ENCODE data around the gene C9orf78. TPM values are rescaled to one million over a fixed set of nuclear protein-coding genes. Genes with fewer than 3 reads are reported as not detected.

The C9orf78 gene
- total RNA-seq, 1 experiment from 2014 or later: 37.5 TPM

DNA sequence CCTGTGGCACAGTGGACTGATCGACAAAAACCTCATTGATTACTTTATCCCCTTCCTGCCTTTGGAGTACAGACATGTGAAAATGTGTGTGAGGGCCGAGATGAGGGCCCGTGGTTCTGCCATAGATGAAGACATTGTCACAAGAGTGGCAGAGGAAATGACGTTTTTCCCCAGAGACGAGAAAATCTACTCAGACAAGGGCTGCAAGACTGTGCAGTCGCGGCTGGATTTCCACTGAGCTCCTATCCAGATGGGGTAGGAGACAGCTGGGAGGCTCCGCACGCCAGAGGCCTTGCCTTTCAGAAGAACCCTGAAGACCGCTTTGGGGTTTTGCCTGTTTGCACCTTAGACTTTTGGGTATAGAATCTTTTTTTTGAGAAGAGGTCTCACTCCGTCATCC, 25.7 kb downstream of the C9orf78 start:
- Histone ChIP-seq H2BK5ac (ENCODE audit: insufficient read length, low read length) (no peak overlapping the region), H3K27ac (ENCODE audit: insufficient read length, low read depth, low read length) (no peak overlapping the region), H3K27me3 (ENCODE audit: insufficient read depth, low read length) (no peaks in the 10 kb centered on the region), H3K9me3 (ENCODE audit: control insufficient read depth, low read depth, low read length) (no peaks in the 10 kb centered on the region), H4K8ac (replicated peaks; ENCODE audit: insufficient read length, low read depth, low read length) (no peak overlapping the region), H4K91ac (ENCODE audit: insufficient read length, low read depth, low read length) (no peak overlapping the region), H3K23me2 (ENCODE audit: insufficient read length, low read depth, low read length, poor library complexity, severe bottlenecking) (no peaks in the 10 kb centered on the region), H3K14ac (ENCODE audit: insufficient read depth, low read length) (no peak overlapping the region), H2BK20ac (ENCODE audit: low read depth, low read length, poor library complexity, severe bottlenecking) (no peak overlapping the region), H3K23ac (ENCODE audit: insufficient read length, low read depth, low read length) (no peak overlapping the region), H3K79me2 (ENCODE audit: insufficient read depth, low read length) (no peaks in the 10 kb centered on the region), H2AFZ (ENCODE audit: low read length) (no peak overlapping the region), H2BK120ac (ENCODE audit: low read depth, low read length, poor library complexity, severe bottlenecking) (no peak overlapping the region), H3K79me1 (ENCODE audit: insufficient read depth, low read depth, low read length, poor library complexity, severe bottlenecking) (no peaks in the 10 kb centered on the region), H3K9ac (ENCODE audit: extremely low read depth, insufficient read length, low read length) (no peak overlapping the region), H2BK15ac (ENCODE audit: low read depth, low read length) (no peak overlapping the region), H3K4me1 (ENCODE audit: insufficient read depth, low read length) (no peaks in the 10 kb centered on the region), H3K4ac (ENCODE audit: low read depth, low read length) (no peak overlapping the region), H2AK5ac (ENCODE audit: insufficient read length, low read length) (no peak overlapping the region), H4K20me1 (ENCODE audit: control insufficient read depth, insufficient read depth, insufficient read length) (no peaks in the 10 kb centered on the region), H3K56ac (ENCODE audit: insufficient read length, low read depth, low read length) (no peak overlapping the region), H3T11ph (ENCODE audit: low read length) (no peak overlapping the region), H2BK12ac (ENCODE audit: insufficient read length, low read depth, low read length) (no peak overlapping the region), H3K4me2 (ENCODE audit: insufficient read depth, insufficient read length, low read length) (no peak overlapping the region), H4K5ac (ENCODE audit: insufficient read length, low read depth, low read length) (no peak overlapping the region), H3K18ac (ENCODE audit: insufficient read length, low read depth, low read length) (no peak overlapping the region)
- TF ChIP-seq, protein P1, sequence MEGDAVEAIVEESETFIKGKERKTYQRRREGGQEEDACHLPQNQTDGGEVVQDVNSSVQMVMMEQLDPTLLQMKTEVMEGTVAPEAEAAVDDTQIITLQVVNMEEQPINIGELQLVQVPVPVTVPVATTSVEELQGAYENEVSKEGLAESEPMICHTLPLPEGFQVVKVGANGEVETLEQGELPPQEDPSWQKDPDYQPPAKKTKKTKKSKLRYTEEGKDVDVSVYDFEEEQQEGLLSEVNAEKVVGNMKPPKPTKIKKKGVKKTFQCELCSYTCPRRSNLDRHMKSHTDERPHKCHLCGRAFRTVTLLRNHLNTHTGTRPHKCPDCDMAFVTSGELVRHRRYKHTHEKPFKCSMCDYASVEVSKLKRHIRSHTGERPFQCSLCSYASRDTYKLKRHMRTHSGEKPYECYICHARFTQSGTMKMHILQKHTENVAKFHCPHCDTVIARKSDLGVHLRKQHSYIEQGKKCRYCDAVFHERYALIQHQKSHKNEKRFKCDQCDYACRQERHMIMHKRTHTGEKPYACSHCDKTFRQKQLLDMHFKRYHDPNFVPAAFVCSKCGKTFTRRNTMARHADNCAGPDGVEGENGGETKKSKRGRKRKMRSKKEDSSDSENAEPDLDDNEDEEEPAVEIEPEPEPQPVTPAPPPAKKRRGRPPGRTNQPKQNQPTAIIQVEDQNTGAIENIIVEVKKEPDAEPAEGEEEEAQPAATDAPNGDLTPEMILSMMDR (conservative IDR thresholded peaks at IDR 0.05): no peak
- Mint-ChIP-seq H3K27me3 (ENCODE audit: low read depth) (no peaks in the 10 kb centered on the region), H3K4me1 (peaks cover under 1% of the 10 kb centered on the region in 2 experiments; a peak in 2 of 4 replicates), H3K27ac (peak overlapping the region in 2 of 3 experiments; percentile 28 to 82; a peak in 3 of 7 replicates), H3K4me3 (no peak overlapping the region), H3K9me3 (no peaks in the 10 kb centered on the region), H3K36me3 (ENCODE audit: insufficient read depth in 1 of 3, low read depth in 3 of 3) (peaks cover 23 to 81% (median 63%) of the 10 kb centered on the region in 3 experiments)
- WGBS (ENCODE audit: extremely low coverage, insufficient read length, low lambda C conversion rate): no CpG with 5 or more reads among the region's 11 CpGs
- DNase-seq: no peak
